HG02973 (cell line): ENCODE results near the gene GUCD1.

ENCODE experiments used
- ATAC-seq: cut with Tn5 transposase; IDR thresholded peaks from one replicate; pipeline ENCODE4 v1.9.1; 2021; ENCODE audit warnings: moderate library complexity; ENCODE audit not compliant: unreplicated experiment

GUCD1 gene

GRCh38 chr22:24590596-24591173 is 35.7 kb upstream of the GUCD1 start:
- no peak for ATAC-seq

- no peak for ATAC-seq
These were observed 34.6 kb upstream of the GUCD1 start for GRCh38 chr22:24589518-24590030.

- no peak for ATAC-seq
These were observed 34.0 kb upstream of the GUCD1 start for GRCh38 chr22:24588757-24589481.

GRCh38 chr22:24588381-24588756 is 33.4 kb upstream of the GUCD1 start:
- ATAC-seq = no peak

- ATAC-seq = no peak
These were observed 33.0 kb upstream of the GUCD1 start for GRCh38 chr22:24587948-24588347.

GRCh38 chr22:24587251-24587650 is 32.3 kb upstream of the GUCD1 start:
- no peak for ATAC-seq

- ATAC-seq = no peak
These were observed 31.1 kb upstream of the GUCD1 start for GRCh38 chr22:24585927-24586546.

GRCh38 chr22:24585461-24585860 is 30.5 kb upstream of the GUCD1 start:
- ATAC-seq = no peak

- ATAC-seq = no peak
These were observed 30.0 kb upstream of the GUCD1 start for GRCh38 chr22:24584871-24585411.

GRCh38 chr22:24584166-24584790 is 29.3 kb upstream of the GUCD1 start:
- ATAC-seq = no peak

GRCh38 chr22:24583221-24584165 is 28.6 kb upstream of the GUCD1 start:
- ATAC-seq = no peak

- no peak for ATAC-seq
These were observed 27.3 kb upstream of the GUCD1 start for GRCh38 chr22:24582056-24582814.

- ATAC-seq = no peak
These were observed 25.3 kb upstream of the GUCD1 start for GRCh38 chr22:24580276-24580675.

- no peak for ATAC-seq
These were observed 24.3 kb upstream of the GUCD1 start for GRCh38 chr22:24579258-24579601.

- ATAC-seq = no peak
These were observed 23.7 kb upstream of the GUCD1 start for GRCh38 chr22:24578355-24579257.

GRCh38 chr22:24576778-24577177 is 21.8 kb upstream of the GUCD1 start:
- no peak for ATAC-seq

- ATAC-seq = no peak
These were observed 16.3 kb upstream of the GUCD1 start for GRCh38 chr22:24571266-24571665.

GRCh38 chr22:24567668-24568067 is 12.7 kb upstream of the GUCD1 start:
- ATAC-seq = no peak
